SK-N-SH (cell line): ENCODE results near the gene VWDE. TPM values are rescaled to one million over a fixed set of nuclear protein-coding genes. Genes with fewer than 3 reads are reported as not detected.
"Not testable (repeated sequence)": the region's sequence is repeated elsewhere in the genome, so short reads cannot be mapped to it uniquely, and the experiment has no call there.

Experiments used
- CTCF ChIA-PET: fragments of 300-600, 350-600 bp; formaldehyde crosslinking; extraction: SDS; loops from one replicate; lab custom pipeline; 2021; lab: Yijun Ruan, JAX
- POLR2A ChIA-PET: fragments of 350-600 bp; sonication (Branson Sonifier 250); formaldehyde crosslinking; extraction: SDS; loops from one replicate; lab custom pipeline; 2020; ENCODE audit warnings: antibody characterized with exemption, inconsistent platforms; lab: Yijun Ruan, JAX
- DNase-seq: peaks from one replicate; pipeline ENCODE4 v3.0.0; 2012
- H2AFZ ChIP-seq: fragments of 200-600 bp; sonication (generic); 2 replicates; pipeline ENCODE4 v1.8.1; 2016; ENCODE audit warnings: antibody characterized with exemption, mild to moderate bottlenecking, low read depth
- H3F3A ChIP-seq: fragments of 200-600 bp; sonication (generic); replicated peaks from 2 replicates; pipeline ENCODE3; 2016; ENCODE audit warnings: antibody characterized with exemption, mild to moderate bottlenecking; ENCODE audit not compliant: insufficient read depth
- H3K27ac ChIP-seq, 2 experiments: fragments of 200-500 bp in 1 of 2; fragments of 200-600 bp in 1 of 2; sonication (Bioruptor generic) in 1 of 2; sonication (generic), shearing (Covaris generic) in 1 of 2; 2 replicates each; pipeline versions ENCODE4 v1.5.1 to v1.6.1; 2014 to 2016; ENCODE audit warnings: low read depth in 2 of 2, inconsistent platforms in 1 of 2, low read length in 1 of 2, mild to moderate bottlenecking in 1 of 2, mixed read lengths in 1 of 2
- H3K27me3 ChIP-seq: fragments of 200-600 bp; sonication (generic), shearing (Covaris generic); 2 replicates; pipeline ENCODE4 v1.6.1; 2016; ENCODE audit warnings: mixed run types; ENCODE audit not compliant: insufficient read depth
- H3K36me3 ChIP-seq, 2 experiments: fragments of 200-500 bp in 1 of 2; fragments of 200-600 bp in 1 of 2; sonication (Bioruptor generic) in 1 of 2; sonication (generic) in 1 of 2; replicated peaks in 1 of 2; 2 replicates each; pipeline versions ENCODE3 to v1.5.1; 2014 to 2016; ENCODE audit warnings: low read length in 1 of 2, mild to moderate bottlenecking in 1 of 2; ENCODE audit not compliant: insufficient read depth in 2 of 2, control insufficient read depth in 1 of 2
- H3K4me1 ChIP-seq, 2 experiments: fragments of 200-500 bp in 1 of 2; fragments of 200-600 bp in 1 of 2; sonication (Bioruptor generic) in 1 of 2; sonication (generic), shearing (Covaris generic) in 1 of 2; 2 replicates each; pipeline versions ENCODE4 v1.5.1 to v1.6.1; 2014 to 2016; ENCODE audit warnings: low read depth in 1 of 2, low read length in 1 of 2, mixed run types in 1 of 2; ENCODE audit not compliant: insufficient read depth in 2 of 2, control insufficient read depth in 1 of 2
- H3K4me2 ChIP-seq: fragments of 200-600 bp; sonication (generic), shearing (Covaris generic); 2 replicates; pipeline ENCODE4 v1.6.1; 2017; ENCODE audit warnings: mixed run types
- H3K4me3 ChIP-seq, 2 experiments: fragments of 200-500 bp in 1 of 2; fragments of 200-600 bp in 1 of 2; sonication (Bioruptor generic) in 1 of 2; sonication (generic), shearing (Covaris generic) in 1 of 2; 2 replicates each; pipeline versions ENCODE4 v1.5.1 to v1.8.1; 2014 to 2016; ENCODE audit warnings: low read depth in 2 of 2, inconsistent platforms in 1 of 2, low read length in 1 of 2, mild to moderate bottlenecking in 1 of 2, mixed read lengths in 1 of 2, moderate library complexity in 1 of 2
- H3K79me2 ChIP-seq: fragments of 200-600 bp; sonication (generic); 2 replicates; pipeline ENCODE4 v1.8.1; 2017; ENCODE audit warnings: mild to moderate bottlenecking; ENCODE audit not compliant: insufficient read depth
- H3K9ac ChIP-seq: fragments of 200-600 bp; sonication (generic); 2 replicates; pipeline ENCODE4 v1.6.1; 2017; ENCODE audit warnings: mixed run types
- H3K9me2 ChIP-seq: fragments of 200-600 bp; sonication (generic); 2 replicates; pipeline ENCODE4 v1.6.1; 2017; ENCODE audit warnings: mixed run types
- H3K9me3 ChIP-seq: fragments of 200-600 bp; sonication (generic); 2 replicates; pipeline ENCODE4 v1.6.1; 2017; ENCODE audit warnings: mixed run types, mild to moderate bottlenecking, moderate library complexity
- H4K20me1 ChIP-seq: fragments of 200-600 bp; sonication (generic); 2 replicates; pipeline ENCODE4 v1.6.1; 2017; ENCODE audit warnings: mild to moderate bottlenecking, mixed run types; ENCODE audit not compliant: insufficient read depth
- CHD2 ChIP-seq: fragments of 150-350 bp; IDR thresholded peaks from 2 replicates; pipeline ENCODE4 v1.6.1; 2018; ENCODE audit warnings: low read length; ENCODE audit not compliant: partially characterized antibody
- EP300 ChIP-seq, 2 experiments: IDR thresholded peaks; 2 replicates each; pipeline versions ENCODE4 v1.4.0 to v1.6.1; 2012; ENCODE audit warnings: borderline replicate concordance in 1 of 2, low read depth in 1 of 2, low read length in 1 of 2
- EZH2phosphoT487 ChIP-seq: fragments of 200-600 bp; sonication (generic); IDR thresholded peaks from 2 replicates; pipeline ENCODE4 v1.6.1; 2017; ENCODE audit warnings: low read depth, mixed run types, mild to moderate bottlenecking, antibody characterized with exemption, moderate library complexity, borderline replicate concordance
- FOXM1 ChIP-seq: IDR thresholded peaks from 2 replicates; pipeline ENCODE4 v1.4.0; 2012; ENCODE audit warnings: low read depth, mild to moderate bottlenecking
- MXI1 ChIP-seq: IDR thresholded peaks from 2 replicates; pipeline ENCODE4 v1.6.1; 2012; ENCODE audit warnings: mild to moderate bottlenecking, low read depth, low read length, improper control_type of control experiment
- NRF1 ChIP-seq: IDR thresholded peaks from 2 replicates; pipeline ENCODE4 v1.6.1; 2012; ENCODE audit warnings: low read depth, mild to moderate bottlenecking, low read length
- RCOR1 ChIP-seq: fragments of 150-350 bp; IDR thresholded peaks from 2 replicates; pipeline ENCODE4 v1.6.1; 2017; ENCODE audit warnings: antibody characterized with exemption, low read length
- TAF1 ChIP-seq: IDR thresholded peaks from 2 replicates; pipeline ENCODE4 v1.6.1; 2012; ENCODE audit warnings: low read depth, mild to moderate bottlenecking, low read length, moderate library complexity, borderline replicate concordance
- WGBS: methylation state at CpG from one replicate; pipeline ENCODE4 v1.1.6; 2017; ENCODE audit warnings: low lambda C conversion rate; 5-methylcytosine and 5-hydroxymethylcytosine counted together
- polyA plus RNA-seq, 3 experiments: library from polyadenylated mRNA; depleted of rRNA; stranded (reverse); fragments of >200 nt; gene quantifications; 2 replicates each; pipeline ENCODE4 v1.2.3, GENCODE V29; 2012
- TF ChIP-seq, protein P1 (sequence below): fragments of 150-350 bp; IDR thresholded peaks from 2 replicates; pipeline ENCODE4 v1.6.1; 2017; ENCODE audit warnings: antibody characterized with exemption, low read length, low read depth, borderline replicate concordance
- TF ChIP-seq, protein P2 (sequence below): IDR thresholded peaks from 2 replicates; pipeline ENCODE4; 2012
- TF ChIP-seq, protein P3 (sequence below): IDR thresholded peaks from 2 replicates; pipeline ENCODE4 v1.4.0; 2012; ENCODE audit warnings: low read depth, borderline replicate concordance
- TF ChIP-seq, protein P4 (sequence below): IDR thresholded peaks from 2 replicates; pipeline ENCODE4 v1.4.0; 2012; ENCODE audit warnings: low read depth
- TF ChIP-seq, protein P5 (sequence below): IDR thresholded peaks from 2 replicates; pipeline ENCODE4 v1.4.0; 2012; ENCODE audit warnings: low read depth, borderline replicate concordance

VWDE gene
- polyA plus RNA-seq (2012; rRNA removed): 0.03 TPM in 1 of 2 replicates, not detected in the other
- under 0.01 and 0.04 TPM in 2 replicates for polyA plus RNA-seq (2012; cell fraction: cytosol; rRNA removed)
- 0.02 and 0.04 TPM in 2 replicates for polyA plus RNA-seq (2012; cell fraction: nucleus; rRNA removed)

DNA sequence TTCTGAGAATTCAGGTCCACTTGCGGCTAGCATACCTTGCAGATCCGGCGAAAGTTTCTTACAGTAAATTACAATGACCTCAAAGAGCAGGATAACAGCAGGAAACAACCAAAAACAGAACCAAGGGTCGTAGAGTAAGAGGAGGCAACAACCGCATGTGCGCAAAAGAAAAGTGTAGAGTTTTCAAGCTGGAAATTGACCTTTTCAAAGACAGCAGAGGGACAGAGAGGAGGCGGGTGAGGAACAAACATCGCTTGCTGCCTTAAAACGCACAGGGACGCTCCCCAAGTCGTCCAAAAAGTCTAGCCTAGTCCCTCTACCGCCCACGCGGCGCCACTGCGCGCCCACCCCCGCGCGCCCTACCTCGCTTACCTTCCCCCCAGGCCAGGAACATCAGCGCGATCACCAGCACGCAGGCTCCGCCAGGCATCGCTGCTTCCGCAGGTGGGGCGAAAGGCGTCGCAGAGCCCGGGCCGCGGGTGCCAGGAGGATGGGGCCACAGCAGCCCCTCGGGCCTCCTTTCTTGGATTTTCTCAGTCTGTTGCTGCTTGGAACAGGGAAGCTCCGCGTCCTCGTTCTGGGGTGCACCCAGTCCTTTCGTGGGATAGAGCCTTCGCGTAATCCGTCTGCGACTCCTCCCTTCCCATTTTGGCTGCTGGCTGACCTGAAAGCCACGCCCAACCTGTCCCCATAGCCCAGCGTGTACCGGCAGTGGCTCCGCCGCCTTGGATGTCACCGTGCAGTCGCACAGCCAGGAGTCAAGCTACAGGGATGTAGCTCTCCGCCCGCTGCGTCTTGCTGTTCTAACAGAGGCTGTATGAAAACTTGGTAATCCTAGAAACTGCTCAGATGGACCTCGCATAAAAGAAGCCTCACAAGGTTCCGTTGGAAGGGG lies at the start of gene VWDE:
Gene VWDE (minus strand): TSS at position 579 of the 895 bp plus-strand sequence. CDS start 149 bp downstream, at position 430.
- H4K20me1 ChIP-seq: no peaks in the 10 kb centered on the region
- H3K4me3 ChIP-seq: peak within 1 kb of the TSS; percentile 59 to 62
- 0 out of 2 replicates have a peak, but pooled peaks cover 2% of the 10 kb centered on the region for H3K9me2 ChIP-seq
- TF ChIP-seq FOXM1 (no peak), RCOR1 (0 out of 2 replicates have a peak, but pooled peaks have one; percentile 4)
- peak within 1 kb of the TSS in 1 of 2 experiments; percentile 32; a peak in 1 of 4 replicates for H3K27ac ChIP-seq
- 3% methylated on average over 38 of the region's 54 CpGs for WGBS
- peak; percentile 80 for DNase-seq
- H2AFZ ChIP-seq: peak within 1 kb of the TSS; percentile 72
- peak within 1 kb of the TSS; percentile 75 for H3K4me2 ChIP-seq
- no peak within 1 kb of the TSS for H3K9ac ChIP-seq
- no peaks in the 10 kb centered on the region for H3F3A ChIP-seq
- H3K36me3 ChIP-seq: no peaks in the 10 kb centered on the region
- H3K27me3 ChIP-seq: peaks cover 9% of the 10 kb centered on the region; the same call in 1 of the 2 replicates
- no peaks in the 10 kb centered on the region for H3K9me3 ChIP-seq
- CTCF ChIA-PET: interaction anchor here (0.5 to 4.4 kb wide), 11 partner anchors 9 to 1359 kb away, joined by 3 to 22 read pairs (median 3); no protein-coding TSS in a partner anchor
- H3K79me2 ChIP-seq: no peaks in the 10 kb centered on the region
- H3K4me1 ChIP-seq: peaks cover 0 to 8% of the 10 kb centered on the region in 2 experiments; a peak in 2 of 4 replicates
- POLR2A ChIA-PET: no interaction called here

DNA sequence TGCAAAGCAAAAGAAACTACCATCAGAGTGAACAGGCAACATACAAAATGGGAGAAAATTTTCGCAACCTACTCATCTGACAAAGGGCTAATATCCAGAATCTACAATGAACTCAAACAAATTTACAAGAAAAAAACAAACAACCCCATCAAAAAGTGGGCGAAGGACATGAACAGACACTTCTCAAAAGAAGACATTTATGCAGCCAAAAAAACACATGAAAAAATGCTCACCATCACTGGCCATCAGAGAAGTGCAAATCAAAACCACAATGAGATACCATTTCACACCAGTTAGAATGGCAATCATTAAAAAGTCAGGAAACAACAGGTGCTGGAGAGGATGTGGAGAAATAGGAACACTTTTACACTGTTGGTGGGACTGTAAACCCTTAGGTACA lies 49.5 kb upstream of the VWDE start:
- WGBS: 33% methylated on average over 2 of the region's 2 CpGs
- POLR2A ChIA-PET, H3K79me2 ChIP-seq: not testable (repeated sequence)

DNA sequence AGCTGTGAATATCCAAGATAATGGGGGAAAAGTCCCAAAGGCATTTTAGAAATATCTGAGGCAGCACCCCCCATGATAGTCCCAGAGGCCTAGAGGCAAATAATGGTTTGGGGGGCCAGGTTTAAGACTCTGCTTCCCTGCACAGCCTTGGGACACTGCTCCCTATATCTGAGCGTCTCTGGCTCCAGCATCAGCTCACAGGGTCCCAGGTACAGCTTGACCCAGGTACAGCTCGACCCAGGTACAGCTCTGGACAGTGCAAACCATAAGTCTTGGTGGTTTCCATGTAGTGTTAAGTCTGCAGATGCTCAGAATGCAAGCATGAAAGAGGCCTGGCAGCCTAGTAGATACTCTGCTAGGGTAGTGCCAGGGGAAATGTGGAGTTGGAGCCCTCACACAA lies 47.0 kb upstream of the VWDE start:
- Histone ChIP-seq H3K79me2 (no peaks in the 10 kb centered on the region), H3K36me3 (no peaks in the 10 kb centered on the region), H3K27me3 (no peaks in the 10 kb centered on the region), H3K9ac (no peak overlapping the region), H3K4me2 (no peak overlapping the region), H3K4me3 (no peak overlapping the region), H3F3A (no peaks in the 10 kb centered on the region), H3K9me3 (no peaks in the 10 kb centered on the region), H4K20me1 (no peaks in the 10 kb centered on the region), H3K9me2 (no peaks in the 10 kb centered on the region), H2AFZ (no peak overlapping the region), H3K4me1 (no peaks in the 10 kb centered on the region), H3K27ac (no peak overlapping the region)
- POLR2A ChIA-PET: no interaction called here
- no peak for DNase-seq
- 11% methylated on average over 2 of the region's 2 CpGs for WGBS
- CTCF ChIA-PET: interaction anchor here (0.8 to 3.3 kb wide), 4 partner anchors 8 to 49 kb away, joined by 3 to 17 read pairs (median 4); no protein-coding TSS in a partner anchor
- TF ChIP-seq, protein P1, sequence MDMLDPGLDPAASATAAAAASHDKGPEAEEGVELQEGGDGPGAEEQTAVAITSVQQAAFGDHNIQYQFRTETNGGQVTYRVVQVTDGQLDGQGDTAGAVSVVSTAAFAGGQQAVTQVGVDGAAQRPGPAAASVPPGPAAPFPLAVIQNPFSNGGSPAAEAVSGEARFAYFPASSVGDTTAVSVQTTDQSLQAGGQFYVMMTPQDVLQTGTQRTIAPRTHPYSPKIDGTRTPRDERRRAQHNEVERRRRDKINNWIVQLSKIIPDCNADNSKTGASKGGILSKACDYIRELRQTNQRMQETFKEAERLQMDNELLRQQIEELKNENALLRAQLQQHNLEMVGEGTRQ: no peak
- no peak for TF ChIP-seq EP300 (IDR thresholded peaks at IDR 0.05; ENCODE audit: borderline replicate concordance in 1 of 2, low read depth in 1 of 2, low read length in 1 of 2)
- no peak for TF ChIP-seq MXI1
- no peak for TF ChIP-seq NRF1
- TF ChIP-seq, protein P2, sequence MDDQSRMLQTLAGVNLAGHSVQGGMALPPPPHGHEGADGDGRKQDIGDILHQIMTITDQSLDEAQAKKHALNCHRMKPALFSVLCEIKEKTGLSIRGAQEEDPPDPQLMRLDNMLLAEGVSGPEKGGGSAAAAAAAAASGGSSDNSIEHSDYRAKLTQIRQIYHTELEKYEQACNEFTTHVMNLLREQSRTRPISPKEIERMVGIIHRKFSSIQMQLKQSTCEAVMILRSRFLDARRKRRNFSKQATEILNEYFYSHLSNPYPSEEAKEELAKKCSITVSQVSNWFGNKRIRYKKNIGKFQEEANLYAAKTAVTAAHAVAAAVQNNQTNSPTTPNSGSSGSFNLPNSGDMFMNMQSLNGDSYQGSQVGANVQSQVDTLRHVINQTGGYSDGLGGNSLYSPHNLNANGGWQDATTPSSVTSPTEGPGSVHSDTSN: no peak
- TF ChIP-seq, protein P3, sequence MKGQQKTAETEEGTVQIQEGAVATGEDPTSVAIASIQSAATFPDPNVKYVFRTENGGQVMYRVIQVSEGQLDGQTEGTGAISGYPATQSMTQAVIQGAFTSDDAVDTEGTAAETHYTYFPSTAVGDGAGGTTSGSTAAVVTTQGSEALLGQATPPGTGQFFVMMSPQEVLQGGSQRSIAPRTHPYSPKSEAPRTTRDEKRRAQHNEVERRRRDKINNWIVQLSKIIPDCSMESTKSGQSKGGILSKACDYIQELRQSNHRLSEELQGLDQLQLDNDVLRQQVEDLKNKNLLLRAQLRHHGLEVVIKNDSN: no peak
- no peak for TF ChIP-seq EZH2phosphoT487
- TF ChIP-seq, protein P4, sequence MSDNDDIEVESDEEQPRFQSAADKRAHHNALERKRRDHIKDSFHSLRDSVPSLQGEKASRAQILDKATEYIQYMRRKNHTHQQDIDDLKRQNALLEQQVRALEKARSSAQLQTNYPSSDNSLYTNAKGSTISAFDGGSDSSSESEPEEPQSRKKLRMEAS: no peak
- no peak for TF ChIP-seq TAF1
- TF ChIP-seq, protein P5, sequence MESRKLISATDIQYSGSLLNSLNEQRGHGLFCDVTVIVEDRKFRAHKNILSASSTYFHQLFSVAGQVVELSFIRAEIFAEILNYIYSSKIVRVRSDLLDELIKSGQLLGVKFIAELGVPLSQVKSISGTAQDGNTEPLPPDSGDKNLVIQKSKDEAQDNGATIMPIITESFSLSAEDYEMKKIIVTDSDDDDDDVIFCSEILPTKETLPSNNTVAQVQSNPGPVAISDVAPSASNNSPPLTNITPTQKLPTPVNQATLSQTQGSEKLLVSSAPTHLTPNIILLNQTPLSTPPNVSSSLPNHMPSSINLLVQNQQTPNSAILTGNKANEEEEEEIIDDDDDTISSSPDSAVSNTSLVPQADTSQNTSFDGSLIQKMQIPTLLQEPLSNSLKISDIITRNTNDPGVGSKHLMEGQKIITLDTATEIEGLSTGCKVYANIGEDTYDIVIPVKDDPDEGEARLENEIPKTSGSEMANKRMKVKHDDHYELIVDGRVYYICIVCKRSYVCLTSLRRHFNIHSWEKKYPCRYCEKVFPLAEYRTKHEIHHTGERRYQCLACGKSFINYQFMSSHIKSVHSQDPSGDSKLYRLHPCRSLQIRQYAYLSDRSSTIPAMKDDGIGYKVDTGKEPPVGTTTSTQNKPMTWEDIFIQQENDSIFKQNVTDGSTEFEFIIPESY: no peak
- no peak for TF ChIP-seq RCOR1
- TF ChIP-seq CHD2: no peak

More for the DNA sequence above, 49.5 kb upstream of the VWDE start:
- not testable (repeated sequence) for H3K36me3 ChIP-seq, H3F3A ChIP-seq, H2AFZ ChIP-seq, H3K27ac ChIP-seq, H3K27me3 ChIP-seq, DNase-seq, H3K4me3 ChIP-seq, H4K20me1 ChIP-seq, H3K9me3 ChIP-seq, H3K9ac ChIP-seq, H3K4me1 ChIP-seq, H3K4me2 ChIP-seq, H3K9me2 ChIP-seq
- CTCF ChIA-PET: interaction anchor here (7.1 to 7.7 kb wide), 2 partner anchors 21 to 37 kb away, joined by 153 to 160 read pairs; no protein-coding TSS in a partner anchor
